ENCODE data around the gene CCDC192. TPM values are rescaled to one million over a fixed set of nuclear protein-coding genes. Genes with fewer than 3 reads are reported as not detected.

The CCDC192 gene
- total and polyA plus RNA-seq, 4 donors, result 0.50 to 1.6 (median 1.0) TPM

DNA sequence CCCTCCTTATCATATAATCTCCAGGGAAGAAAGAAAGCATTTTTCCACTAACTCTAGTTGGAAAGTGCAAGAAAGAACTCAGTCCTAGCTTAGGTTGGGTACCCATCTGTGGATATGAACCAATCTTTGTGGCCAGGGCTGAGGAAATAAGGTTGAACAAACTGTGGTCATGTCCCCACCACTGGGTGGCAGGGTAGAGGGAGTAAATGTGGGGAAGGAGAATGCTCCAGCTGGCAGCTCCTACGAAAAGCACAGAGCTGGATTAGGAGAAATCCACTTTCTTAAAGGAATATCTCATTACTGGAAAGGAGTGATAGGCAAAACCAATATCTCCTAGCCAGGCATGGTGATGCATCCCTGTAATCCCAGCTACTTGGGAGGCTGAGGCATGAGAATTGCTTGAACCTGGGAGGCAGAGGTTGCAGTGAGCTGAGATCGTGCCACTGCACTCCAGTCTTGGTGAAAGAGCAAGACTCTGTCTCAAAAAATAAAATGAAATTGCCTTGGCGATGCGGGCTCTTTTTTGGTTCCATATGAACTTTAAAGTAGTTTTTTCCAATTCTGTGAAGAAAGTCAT, 175.1 kb downstream of the CCDC192 start:
- WGBS (ENCODE audit: insufficient coverage), result 100% methylated on average over 1 of the region's 4 CpGs
- H3K27me3 ChIP-seq (ENCODE audit: control insufficient read depth, insufficient read depth, low read length), result no peaks in the 10 kb centered on the region
- no peaks in the 10 kb centered on the region for H3K36me3 ChIP-seq (ENCODE audit: control insufficient read depth, insufficient read depth, low read length)
- DNase-seq (ENCODE audit: low read depth in 4 of 6, low spot score in 6 of 6), result peak in 1 of 6 donors; percentile 12
- H3K4me3 ChIP-seq (ENCODE audit: low read depth, low read length), result no peak overlapping the region
- peaks cover 5% of the 10 kb centered on the region for H3K4me1 ChIP-seq (ENCODE audit: control insufficient read depth, insufficient read depth, low read length)
- no peak overlapping the region for H3K27ac ChIP-seq (ENCODE audit: low read depth, low read length)
- H3K9me3 ChIP-seq (ENCODE audit: control insufficient read depth, insufficient read depth, low read length), result no peaks in the 10 kb centered on the region

DNA sequence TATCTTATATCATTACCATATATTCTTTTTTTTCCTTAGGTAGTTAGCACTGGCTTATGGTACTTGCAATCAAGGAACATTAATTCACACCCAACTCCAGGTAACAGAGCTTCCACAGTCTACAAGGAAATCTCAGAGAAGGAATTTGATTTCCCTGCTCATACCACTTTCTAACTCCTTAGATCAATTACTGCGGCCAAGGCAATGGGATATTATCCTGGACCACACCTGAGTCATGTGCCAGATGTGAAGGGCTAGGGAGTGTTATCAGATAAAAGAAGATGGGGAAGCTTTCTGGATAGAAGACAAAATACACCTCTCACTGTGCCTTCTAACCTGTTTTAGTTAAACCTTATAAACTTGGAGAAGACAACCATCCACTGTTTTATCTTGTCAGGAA, 181.2 kb downstream of the CCDC192 start:
- Histone ChIP-seq H3K9me3 (ENCODE audit: control insufficient read depth, insufficient read depth, low read length) (no peaks in the 10 kb centered on the region), H3K27ac (ENCODE audit: low read depth, low read length) (no peak overlapping the region), H3K36me3 (ENCODE audit: control insufficient read depth, insufficient read depth, low read length) (no peaks in the 10 kb centered on the region), H3K4me1 (ENCODE audit: control insufficient read depth, insufficient read depth, low read length) (no peaks in the 10 kb centered on the region), H3K4me3 (ENCODE audit: low read depth, low read length) (no peak overlapping the region), H3K27me3 (ENCODE audit: control insufficient read depth, insufficient read depth, low read length) (no peaks in the 10 kb centered on the region)
- WGBS (ENCODE audit: insufficient coverage), result no CpG with 5 or more reads among the region's 1 CpG
- DNase-seq (ENCODE audit: low read depth in 4 of 6, low spot score in 6 of 6), result no peak

DNA sequence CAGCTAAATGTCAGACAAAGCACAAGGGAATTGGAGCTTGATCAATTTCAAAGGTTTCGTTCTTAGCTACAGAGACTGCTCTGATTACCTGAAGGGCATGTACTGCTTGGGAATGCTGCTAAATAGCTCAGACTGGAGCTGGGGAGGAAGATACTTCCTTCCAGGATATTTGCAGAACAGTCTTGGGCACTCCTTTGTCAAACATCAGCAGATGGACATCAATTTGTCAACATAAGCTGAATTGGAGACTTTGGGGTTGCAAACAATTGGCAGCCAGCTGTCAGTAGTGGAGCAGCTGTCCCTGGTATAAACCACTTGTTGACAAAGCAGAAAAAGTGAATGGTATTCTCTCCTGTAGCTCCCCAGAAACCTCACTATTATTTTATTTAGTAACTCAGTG, 182.0 kb downstream of the CCDC192 start:
- WGBS (ENCODE audit: insufficient coverage), result 80% methylated on average over 1 of the region's 1 CpG
- Histone ChIP-seq H3K27me3 (ENCODE audit: control insufficient read depth, insufficient read depth, low read length) (no peaks in the 10 kb centered on the region), H3K27ac (ENCODE audit: low read depth, low read length) (no peak overlapping the region), H3K9me3 (ENCODE audit: control insufficient read depth, insufficient read depth, low read length) (no peaks in the 10 kb centered on the region), H3K4me1 (ENCODE audit: control insufficient read depth, insufficient read depth, low read length) (no peaks in the 10 kb centered on the region), H3K36me3 (ENCODE audit: control insufficient read depth, insufficient read depth, low read length) (no peaks in the 10 kb centered on the region), H3K4me3 (ENCODE audit: low read depth, low read length) (no peak overlapping the region)
- peak in 1 of 6 donors; percentile 34 for DNase-seq (ENCODE audit: low read depth in 4 of 6, low spot score in 6 of 6)

DNA sequence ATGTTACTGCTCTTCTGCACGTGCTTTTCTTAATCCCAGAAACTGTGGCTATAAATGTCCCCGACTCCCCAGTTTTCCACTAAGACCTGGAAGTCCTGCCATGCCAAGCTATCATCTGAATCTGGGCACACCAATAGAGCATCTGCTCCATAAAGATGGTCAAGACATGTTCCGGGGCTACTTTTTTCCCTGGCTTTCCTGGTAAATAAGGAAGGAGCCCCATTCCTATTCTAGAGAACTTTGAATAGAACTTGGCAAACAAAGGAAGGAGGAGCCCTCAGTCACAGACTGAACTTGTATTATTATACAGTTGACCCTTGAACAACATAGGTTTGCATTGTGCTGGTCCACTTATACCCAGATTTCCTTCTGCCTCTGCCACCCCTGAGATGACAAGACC, 182.9 kb downstream of the CCDC192 start:
- no peaks in the 10 kb centered on the region for H3K36me3 ChIP-seq (ENCODE audit: control insufficient read depth, insufficient read depth, low read length)
- no peak for DNase-seq (ENCODE audit: low read depth in 4 of 6, low spot score in 6 of 6)
- no peak overlapping the region for H3K27ac ChIP-seq (ENCODE audit: low read depth, low read length)
- H3K4me3 ChIP-seq (ENCODE audit: low read depth, low read length), result no peak overlapping the region
- no peaks in the 10 kb centered on the region for H3K4me1 ChIP-seq (ENCODE audit: control insufficient read depth, insufficient read depth, low read length)
- 86% methylated on average over 2 of the region's 3 CpGs for WGBS (ENCODE audit: insufficient coverage)
- no peaks in the 10 kb centered on the region for H3K27me3 ChIP-seq (ENCODE audit: control insufficient read depth, insufficient read depth, low read length)
- no peaks in the 10 kb centered on the region for H3K9me3 ChIP-seq (ENCODE audit: control insufficient read depth, insufficient read depth, low read length)

DNA sequence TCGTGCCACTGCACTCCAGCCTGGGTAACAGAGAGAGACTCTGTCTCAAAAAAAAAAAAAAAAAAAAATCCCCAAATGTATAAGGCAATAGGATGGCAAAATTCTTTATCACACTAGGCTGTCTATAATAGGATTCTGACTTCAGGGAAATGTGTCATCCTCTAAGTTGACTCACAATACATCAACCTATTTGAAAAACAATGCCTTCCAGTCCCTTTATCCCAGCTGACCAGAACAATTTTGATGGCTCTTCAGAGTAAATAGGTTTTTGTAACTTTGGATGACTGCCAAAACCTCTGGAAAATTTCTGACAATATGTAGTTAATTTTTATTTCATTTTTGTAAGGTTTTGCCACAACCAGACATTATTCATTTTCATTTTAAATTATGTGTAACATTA, 184.1 kb downstream of the CCDC192 start:
- H3K27me3 ChIP-seq (ENCODE audit: control insufficient read depth, insufficient read depth, low read length), result no peaks in the 10 kb centered on the region
- WGBS (ENCODE audit: insufficient coverage), result no CpG with 5 or more reads among the region's 1 CpG
- no peaks in the 10 kb centered on the region for H3K36me3 ChIP-seq (ENCODE audit: control insufficient read depth, insufficient read depth, low read length)
- H3K4me1 ChIP-seq (ENCODE audit: control insufficient read depth, insufficient read depth, low read length), result no peaks in the 10 kb centered on the region
- H3K4me3 ChIP-seq (ENCODE audit: low read depth, low read length), result no peak overlapping the region
- no peak for DNase-seq (ENCODE audit: low read depth in 4 of 6, low spot score in 6 of 6)
- H3K9me3 ChIP-seq (ENCODE audit: control insufficient read depth, insufficient read depth, low read length), result no peaks in the 10 kb centered on the region
- H3K27ac ChIP-seq (ENCODE audit: low read depth, low read length), result no peak overlapping the region

DNA sequence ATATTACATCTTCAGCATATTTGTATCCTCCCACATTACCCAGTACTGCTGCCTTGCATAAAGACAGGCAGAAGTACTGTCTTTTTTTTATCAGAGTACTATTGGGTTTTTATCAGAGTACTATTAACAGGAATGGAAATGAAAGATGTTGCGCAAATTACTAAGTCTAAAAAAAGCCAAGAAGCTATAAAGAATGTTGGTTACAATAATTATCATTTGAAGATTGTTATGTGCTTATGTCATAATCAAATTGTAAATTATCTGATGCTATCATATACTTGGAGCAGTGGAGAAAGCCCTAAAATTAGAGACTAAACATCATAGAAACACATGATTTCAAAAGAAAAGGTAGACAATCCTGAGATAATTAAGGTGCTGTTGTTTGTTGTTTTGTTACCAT, 188.8 kb downstream of the CCDC192 start:
- no peak for DNase-seq (ENCODE audit: low read depth in 4 of 6, low spot score in 6 of 6)
- Histone ChIP-seq H3K36me3 (ENCODE audit: control insufficient read depth, insufficient read depth, low read length) (no peaks in the 10 kb centered on the region), H3K9me3 (ENCODE audit: control insufficient read depth, insufficient read depth, low read length) (no peaks in the 10 kb centered on the region), H3K4me1 (ENCODE audit: control insufficient read depth, insufficient read depth, low read length) (no peaks in the 10 kb centered on the region), H3K27ac (ENCODE audit: low read depth, low read length) (no peak overlapping the region), H3K4me3 (ENCODE audit: low read depth, low read length) (no peak overlapping the region), H3K27me3 (ENCODE audit: control insufficient read depth, insufficient read depth, low read length) (no peaks in the 10 kb centered on the region)
- no CpG with 5 or more reads among the region's 1 CpG for WGBS (ENCODE audit: insufficient coverage)

DNA sequence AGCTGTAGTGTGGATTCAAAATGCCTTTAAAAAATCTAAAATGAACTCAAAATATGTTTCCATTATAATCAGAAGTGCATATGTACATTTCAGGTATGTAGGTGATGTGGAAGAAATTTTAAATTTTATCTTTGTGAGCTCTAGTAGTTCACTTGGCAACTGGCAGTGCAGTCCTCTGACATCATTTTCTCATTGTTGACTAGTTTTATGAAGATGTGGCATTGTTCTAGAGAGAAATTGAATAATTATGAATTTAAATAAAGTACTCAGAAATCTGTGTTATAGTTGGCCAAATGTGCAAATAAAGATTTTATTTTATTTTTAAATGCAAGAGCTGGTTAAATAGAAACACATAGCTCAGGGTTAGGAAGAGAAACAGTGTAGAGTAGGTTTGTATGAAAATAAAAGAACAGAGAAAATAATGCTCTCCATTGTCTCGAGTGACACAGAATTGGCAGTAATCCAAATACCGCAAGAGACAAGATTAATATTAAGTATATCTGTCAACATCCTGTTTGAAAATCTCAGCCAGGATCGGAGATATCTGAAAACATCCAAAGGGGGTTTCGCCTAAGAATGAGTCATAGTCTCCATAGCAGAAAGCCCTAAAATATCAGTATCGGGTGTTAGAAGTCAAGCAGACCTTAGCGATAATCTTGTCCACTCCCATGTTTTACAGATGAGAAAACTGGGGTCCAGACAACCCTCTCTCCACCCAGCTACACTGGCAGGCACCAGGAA, 189.4 kb downstream of the CCDC192 start:
- no CpG with 5 or more reads among the region's 6 CpGs for WGBS (ENCODE audit: insufficient coverage)
- H3K4me1 ChIP-seq (ENCODE audit: control insufficient read depth, insufficient read depth, low read length), result no peaks in the 10 kb centered on the region
- H3K27me3 ChIP-seq (ENCODE audit: control insufficient read depth, insufficient read depth, low read length), result no peaks in the 10 kb centered on the region
- H3K36me3 ChIP-seq (ENCODE audit: control insufficient read depth, insufficient read depth, low read length), result no peaks in the 10 kb centered on the region
- peak in 2 of 6 donors; percentile 32 to 37 for DNase-seq (ENCODE audit: low read depth in 4 of 6, low spot score in 6 of 6)
- H3K27ac ChIP-seq (ENCODE audit: low read depth, low read length), result no peak overlapping the region
- H3K9me3 ChIP-seq (ENCODE audit: control insufficient read depth, insufficient read depth, low read length), result no peaks in the 10 kb centered on the region
- H3K4me3 ChIP-seq (ENCODE audit: low read depth, low read length), result no peak overlapping the region

DNA sequence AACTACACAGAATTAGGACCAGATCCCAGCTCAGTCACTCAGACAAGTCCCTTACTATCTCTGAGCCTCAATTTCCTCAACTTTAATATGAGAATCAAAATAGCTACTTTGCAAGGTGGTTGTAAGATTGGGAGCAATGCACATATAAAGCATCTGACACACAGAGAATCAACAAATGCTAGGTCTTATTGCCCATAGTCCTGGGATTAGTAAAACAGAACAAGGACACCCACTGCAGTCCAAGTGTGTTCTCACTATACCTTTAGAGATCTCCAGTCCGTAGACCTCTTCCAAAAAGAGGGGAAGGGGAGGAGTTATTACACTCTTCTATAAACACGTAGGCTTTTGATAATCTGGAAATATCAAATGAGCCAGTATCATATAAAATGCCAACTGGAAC, 190.0 kb downstream of the CCDC192 start:
- H3K27me3 ChIP-seq (ENCODE audit: control insufficient read depth, insufficient read depth, low read length), result no peaks in the 10 kb centered on the region
- H3K4me3 ChIP-seq (ENCODE audit: low read depth, low read length), result no peak overlapping the region

DNA sequence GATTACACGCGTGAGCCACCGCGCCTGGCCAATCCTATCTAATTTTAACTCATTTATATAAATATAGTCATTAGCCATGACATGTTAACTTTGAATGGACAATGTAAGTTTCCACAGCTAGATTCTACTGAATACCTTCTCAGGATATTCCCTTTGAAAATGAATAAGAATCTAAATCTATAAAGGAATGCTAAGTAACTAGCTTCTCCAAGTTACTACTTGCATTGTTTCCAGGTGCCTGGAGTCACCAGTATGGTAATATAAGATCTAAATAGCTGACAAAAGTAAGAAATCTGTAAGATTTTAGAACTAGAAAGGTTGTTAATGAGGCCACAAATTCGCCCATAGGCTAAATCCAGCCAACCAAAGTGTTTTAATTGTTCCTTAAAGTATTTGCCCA, 191.3 kb downstream of the CCDC192 start:
- no CpG with 5 or more reads among the region's 5 CpGs for WGBS (ENCODE audit: insufficient coverage)

More for the DNA sequence above, 190.0 kb downstream of the CCDC192 start:
- Histone ChIP-seq H3K27ac (ENCODE audit: low read depth, low read length) (no peak overlapping the region), H3K4me1 (ENCODE audit: control insufficient read depth, insufficient read depth, low read length) (no peaks in the 10 kb centered on the region), H3K9me3 (ENCODE audit: control insufficient read depth, insufficient read depth, low read length) (no peaks in the 10 kb centered on the region), H3K36me3 (ENCODE audit: control insufficient read depth, insufficient read depth, low read length) (no peaks in the 10 kb centered on the region)
- WGBS (ENCODE audit: insufficient coverage), result no CpG with 5 or more reads among the region's 2 CpGs
- DNase-seq (ENCODE audit: low read depth in 4 of 6, low spot score in 6 of 6), result no peak

More for the DNA sequence above, 191.3 kb downstream of the CCDC192 start:
- no peaks in the 10 kb centered on the region for H3K36me3 ChIP-seq (ENCODE audit: control insufficient read depth, insufficient read depth, low read length)
- H3K9me3 ChIP-seq (ENCODE audit: control insufficient read depth, insufficient read depth, low read length), result no peaks in the 10 kb centered on the region
- no peaks in the 10 kb centered on the region for H3K27me3 ChIP-seq (ENCODE audit: control insufficient read depth, insufficient read depth, low read length)
- DNase-seq (ENCODE audit: low read depth in 4 of 6, low spot score in 6 of 6), result no peak
- H3K4me3 ChIP-seq (ENCODE audit: low read depth, low read length), result no peak overlapping the region
- no peaks in the 10 kb centered on the region for H3K4me1 ChIP-seq (ENCODE audit: control insufficient read depth, insufficient read depth, low read length)
- H3K27ac ChIP-seq (ENCODE audit: low read depth, low read length), result no peak overlapping the region
